ENCODE measurements around the gene SLC38A10. TPM values are rescaled to one million over a fixed set of nuclear protein-coding genes. Genes with fewer than 3 reads are reported as not detected.

Gene SLC38A10
- total RNA-seq: 104 and 131 TPM in 2 replicates
- polyA plus RNA-seq: 68.1 and 94.4 TPM in 2 replicates

DNA sequence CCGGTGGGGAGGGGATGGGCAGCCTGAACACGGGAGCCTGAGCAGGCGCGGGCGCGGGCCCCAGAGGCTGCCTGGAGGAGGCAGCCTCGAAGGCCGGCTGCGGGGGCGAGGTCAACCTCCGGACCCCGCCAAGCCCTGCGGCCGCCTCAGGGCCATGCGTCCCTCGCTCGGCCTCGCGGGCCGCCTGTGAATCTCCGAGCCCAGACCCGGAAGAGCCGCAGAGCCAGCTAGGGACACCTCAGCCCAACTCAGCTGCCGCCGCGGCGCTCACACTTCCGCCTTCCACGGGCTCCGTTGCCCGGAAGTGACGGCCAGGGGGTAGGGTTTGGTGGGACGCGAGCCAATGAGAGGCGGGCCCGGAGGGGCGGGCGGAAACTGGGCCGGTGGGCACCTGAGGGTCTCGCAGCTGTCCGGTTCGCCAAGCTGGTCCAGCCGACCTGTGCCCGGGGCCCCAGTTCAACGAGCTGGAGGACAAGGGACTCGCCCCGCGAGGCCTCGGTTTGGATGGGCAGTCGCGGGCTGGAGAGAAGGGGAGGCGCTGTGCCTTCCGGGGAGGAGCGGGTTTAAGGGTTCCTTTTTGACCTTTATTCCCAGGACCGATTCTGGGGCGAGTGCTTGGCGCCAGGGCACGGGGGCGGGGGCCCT, at the start of gene SLC38A10:
SLC38A10 (minus strand) TSS at position 277 of the 645 bp plus-strand sequence. CDS start 386 bp downstream, outside the sequence.
- H3K4me3 ChIP-seq: peak within 1 kb of the TSS; percentile 72
- no peaks in the 10 kb centered on the region for H3K27me3 ChIP-seq
- no peaks in the 10 kb centered on the region for H3K36me3 ChIP-seq
- H3K27ac ChIP-seq: peak within 1 kb of the TSS; percentile 34
- peaks cover 6% of the 10 kb centered on the region for H3K4me1 ChIP-seq (ENCODE audit: low read depth)
- DNase-seq (ENCODE audit: low read depth in 1 of 2, low spot score in 1 of 2): peak; percentile 85 to 94
- TF ChIP-seq, protein P1, sequence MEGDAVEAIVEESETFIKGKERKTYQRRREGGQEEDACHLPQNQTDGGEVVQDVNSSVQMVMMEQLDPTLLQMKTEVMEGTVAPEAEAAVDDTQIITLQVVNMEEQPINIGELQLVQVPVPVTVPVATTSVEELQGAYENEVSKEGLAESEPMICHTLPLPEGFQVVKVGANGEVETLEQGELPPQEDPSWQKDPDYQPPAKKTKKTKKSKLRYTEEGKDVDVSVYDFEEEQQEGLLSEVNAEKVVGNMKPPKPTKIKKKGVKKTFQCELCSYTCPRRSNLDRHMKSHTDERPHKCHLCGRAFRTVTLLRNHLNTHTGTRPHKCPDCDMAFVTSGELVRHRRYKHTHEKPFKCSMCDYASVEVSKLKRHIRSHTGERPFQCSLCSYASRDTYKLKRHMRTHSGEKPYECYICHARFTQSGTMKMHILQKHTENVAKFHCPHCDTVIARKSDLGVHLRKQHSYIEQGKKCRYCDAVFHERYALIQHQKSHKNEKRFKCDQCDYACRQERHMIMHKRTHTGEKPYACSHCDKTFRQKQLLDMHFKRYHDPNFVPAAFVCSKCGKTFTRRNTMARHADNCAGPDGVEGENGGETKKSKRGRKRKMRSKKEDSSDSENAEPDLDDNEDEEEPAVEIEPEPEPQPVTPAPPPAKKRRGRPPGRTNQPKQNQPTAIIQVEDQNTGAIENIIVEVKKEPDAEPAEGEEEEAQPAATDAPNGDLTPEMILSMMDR (IDR thresholded peaks at IDR 0.05; ENCODE audit: low read depth, low read length): no peak
- no peaks in the 10 kb centered on the region for H3K9me3 ChIP-seq (ENCODE audit: low read depth)

DNA sequence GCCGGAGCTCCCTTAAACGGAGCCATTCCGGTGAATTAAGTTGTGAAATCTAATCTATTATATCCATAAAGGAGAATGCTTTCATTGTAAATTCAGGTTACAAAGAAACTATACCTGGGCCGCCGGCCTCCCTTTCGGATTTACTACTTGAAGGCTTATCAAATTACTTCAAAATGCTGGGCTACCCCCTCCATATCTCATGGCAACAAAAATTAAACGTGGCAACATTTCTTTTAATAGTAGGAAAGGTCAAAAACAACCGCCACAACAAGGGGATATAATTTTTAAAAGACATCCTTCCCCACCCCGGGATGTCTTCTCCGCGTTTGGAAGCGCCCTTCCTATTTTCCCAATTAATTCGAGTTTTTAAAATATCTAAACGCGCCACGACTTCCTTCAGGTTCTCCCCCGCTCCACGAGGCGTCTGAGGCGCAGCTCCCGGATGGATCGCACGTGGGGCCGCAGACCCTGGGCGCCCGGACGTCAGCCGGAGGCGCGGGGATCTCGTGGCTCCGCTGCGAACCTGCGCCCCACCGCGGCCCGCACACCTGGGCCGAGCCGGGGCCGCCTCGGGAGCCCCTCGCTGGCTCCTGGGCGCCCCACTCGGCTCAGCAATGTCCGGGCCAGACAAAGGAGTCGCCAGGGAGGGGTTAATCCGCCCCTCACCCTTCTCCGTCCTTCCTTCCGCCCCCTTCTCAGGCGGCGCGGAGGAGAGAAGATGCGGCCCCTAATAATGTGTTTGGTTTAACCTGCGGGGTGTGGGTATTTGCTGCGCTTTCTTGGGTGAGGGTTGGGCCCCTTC, 47.4 kb upstream of the SLC38A10 start:
- Histone ChIP-seq H3K27me3 (no peaks in the 10 kb centered on the region), H3K27ac (peak overlapping the region; percentile 93), H3K4me3 (peak overlapping the region; percentile 79), H3K9me3 (ENCODE audit: low read depth) (no peaks in the 10 kb centered on the region), H3K36me3 (no peaks in the 10 kb centered on the region), H3K4me1 (ENCODE audit: low read depth) (peaks cover 49% of the 10 kb centered on the region)
- TF ChIP-seq, protein P1 (IDR thresholded peaks at IDR 0.05; ENCODE audit: low read depth, low read length): no peak
- peak in 1 of 2 donors; percentile 53 for DNase-seq (ENCODE audit: low read depth in 1 of 2, low spot score in 1 of 2)

DNA sequence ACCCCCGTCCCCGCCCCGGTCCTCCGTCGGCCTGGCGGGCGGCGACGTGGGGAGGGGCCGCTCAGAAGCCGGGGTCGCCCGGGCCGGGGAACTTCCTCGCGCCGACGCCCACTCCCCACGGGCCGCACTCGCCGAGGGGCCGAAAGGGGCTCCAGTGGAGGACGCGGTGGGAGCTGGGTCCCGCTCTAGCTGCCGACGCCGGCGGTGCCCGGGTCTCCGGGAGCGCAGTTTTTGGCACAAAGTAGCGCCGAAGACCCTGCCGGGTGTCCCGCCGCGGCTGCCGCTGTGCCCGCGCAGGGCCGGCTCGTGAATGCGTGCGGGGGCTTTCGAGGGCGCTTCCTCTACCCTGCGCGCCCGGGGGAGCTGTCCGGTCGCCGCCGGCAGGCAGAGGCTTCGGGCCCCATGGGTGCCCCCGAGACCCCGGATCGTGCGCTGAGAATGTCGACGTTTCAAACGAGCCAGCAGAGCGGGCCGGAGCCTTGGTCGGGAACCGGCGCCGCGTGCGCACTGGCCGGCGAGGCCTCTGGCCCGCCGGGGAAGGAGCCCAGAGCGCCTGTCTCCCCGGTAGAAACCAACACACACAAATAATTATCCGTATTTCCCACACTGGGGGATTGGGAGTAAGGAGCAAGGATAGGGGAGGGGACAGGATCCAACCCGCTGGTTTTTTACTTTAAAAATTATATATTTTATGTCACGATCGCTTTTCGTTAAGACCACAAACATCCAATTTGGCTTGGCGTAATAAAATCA, 46.6 kb upstream of the SLC38A10 start:
- peak; percentile 50 for DNase-seq (ENCODE audit: low read depth in 1 of 2, low spot score in 1 of 2)
- H3K9me3 ChIP-seq (ENCODE audit: low read depth): no peaks in the 10 kb centered on the region
- TF ChIP-seq, protein P1 (IDR thresholded peaks at IDR 0.05; ENCODE audit: low read depth, low read length): no peak

DNA sequence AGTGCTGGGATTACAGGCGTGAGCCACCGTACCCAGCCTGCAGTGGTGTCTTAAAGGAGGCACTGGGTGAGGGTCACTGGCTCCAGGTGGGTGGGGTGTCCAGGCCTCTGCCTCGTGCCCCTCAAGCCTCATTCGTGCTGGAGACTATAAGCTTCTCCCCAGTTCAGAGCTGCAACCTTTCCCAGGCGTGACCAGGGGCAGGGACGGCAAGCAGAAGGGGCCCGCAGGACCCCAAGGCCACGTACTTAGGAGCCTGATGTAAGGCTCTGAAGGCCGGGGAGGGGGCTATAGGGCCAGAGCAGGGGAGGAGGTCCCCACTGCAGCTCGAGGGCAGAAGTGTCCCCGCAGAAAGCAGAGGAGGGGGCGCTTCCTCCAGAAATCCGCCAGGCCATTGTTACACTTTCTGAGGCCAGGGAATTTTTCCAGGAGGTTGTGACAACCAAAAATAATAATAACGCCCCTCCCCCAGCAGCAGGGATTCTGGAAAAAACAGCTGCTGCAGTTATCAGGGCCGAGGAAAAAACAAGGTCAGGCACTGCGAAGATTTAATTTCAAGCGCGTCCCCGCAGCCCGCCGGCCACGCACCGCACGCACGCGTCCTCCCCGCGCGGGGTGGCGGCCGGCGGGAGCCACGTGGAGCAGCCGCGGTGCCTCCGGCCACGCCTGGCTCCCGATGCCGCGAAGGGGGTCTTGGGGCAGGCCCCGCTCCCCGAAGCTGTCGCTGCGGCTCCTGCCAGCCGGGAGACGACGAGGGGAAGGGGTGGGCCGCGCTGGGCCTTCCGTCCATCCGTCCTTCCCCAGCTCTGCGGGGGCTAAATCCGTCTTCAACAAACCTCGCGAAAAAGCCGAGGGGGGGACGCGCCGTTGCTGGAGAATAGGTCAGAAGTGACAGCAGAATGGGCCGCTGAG, 45.8 kb upstream of the SLC38A10 start:
- Histone ChIP-seq H3K36me3 (no peaks in the 10 kb centered on the region), H3K9me3 (ENCODE audit: low read depth) (no peaks in the 10 kb centered on the region), H3K27me3 (no peaks in the 10 kb centered on the region), H3K27ac (peak overlapping the region; percentile 93), H3K4me3 (peak overlapping the region; percentile 79), H3K4me1 (ENCODE audit: low read depth) (peaks cover 49% of the 10 kb centered on the region)
- peak in 1 of 2 donors; percentile 63 for DNase-seq (ENCODE audit: low read depth in 1 of 2, low spot score in 1 of 2)
- TF ChIP-seq, protein P1 (IDR thresholded peaks at IDR 0.05; ENCODE audit: low read depth, low read length): no peak

More for the DNA sequence above, 46.6 kb upstream of the SLC38A10 start:
- Histone ChIP-seq H3K4me1 (ENCODE audit: low read depth) (peaks cover 49% of the 10 kb centered on the region), H3K27ac (peak overlapping the region; percentile 93), H3K36me3 (no peaks in the 10 kb centered on the region), H3K4me3 (peak overlapping the region; percentile 79), H3K27me3 (no peaks in the 10 kb centered on the region)
